Sigmoid colon (tissue), 7 donors: ENCODE results near the gene PACS1. TPM values are rescaled to one million over a fixed set of nuclear protein-coding genes. Genes with fewer than 3 reads are reported as not detected.

Source experiments
- DNase-seq: peaks from one replicate; pipeline ENCODE4 v3.0.0-alpha.2; 2019
- H3K27ac ChIP-seq, 4 donors: fragments of 200-600 bp; sonication (generic); one replicate each; pipeline ENCODE4 v1.5.1; 2016 to 2019; ENCODE audit warnings: mild to moderate bottlenecking in 1 of 4
- H3K27me3 ChIP-seq, 3 donors: fragments of 200-600 bp; sonication (generic); one replicate each; pipeline ENCODE4 v1.5.1; 2019; ENCODE audit warnings: mild to moderate bottlenecking in 1 of 3
- H3K36me3 ChIP-seq, 4 donors: fragments of 200-600 bp; sonication (generic); one replicate each; pipeline ENCODE4 v1.5.1; 2016 to 2019
- H3K4me1 ChIP-seq, 4 donors: fragments of 200-600 bp; sonication (generic); one replicate each; pipeline ENCODE4 v1.5.1; 2017 to 2019
- H3K4me3 ChIP-seq, 4 donors: fragments of 200-600 bp; sonication (generic); one replicate each; pipeline ENCODE4 v1.5.1; 2017 to 2019; ENCODE audit warnings: mild to moderate bottlenecking in 2 of 4, moderate library complexity in 1 of 4
- H3K9me3 ChIP-seq, 4 donors: fragments of 200-600 bp in 3 of 4; sonication (generic) in 3 of 4; one replicate each; pipeline versions ENCODE4 v1.5.1 to v1.6.1; 2013 to 2019
- CTCF ChIP-seq, 4 experiments: fragments of 450-650 bp in 3 of 4; fragments of 200-600 bp in 1 of 4; IDR thresholded peaks; one replicate each; pipeline ENCODE4 v1.5.1; 2016 to 2019; ENCODE audit warnings: antibody characterized with exemption in 4 of 4, mild to moderate bottlenecking in 3 of 4, moderate library complexity in 2 of 4
- EP300 ChIP-seq, 4 donors: sonication (generic); formaldehyde crosslinking; IDR thresholded peaks; one replicate each; pipeline ENCODE4 v1.6.1; 2017; ENCODE audit warnings: antibody characterized with exemption in 4 of 4
- POLR2A ChIP-seq, 2 donors: fragments of 450-650 bp; IDR thresholded peaks; one replicate each; pipeline ENCODE4 v1.6.1; 2016; ENCODE audit warnings: antibody characterized with exemption in 2 of 2, mild to moderate bottlenecking in 2 of 2, moderate library complexity in 2 of 2
- POLR2AphosphoS5 ChIP-seq, 4 donors: sonication (generic); formaldehyde crosslinking; IDR thresholded peaks; one replicate each; pipeline ENCODE4 v1.6.1; 2017; ENCODE audit warnings: antibody characterized with exemption in 4 of 4
- WGBS, 2 donors: extraction: QIAGEN DNeasy Blood & Tissue Kit; methylation state at CpG; one replicate each; pipeline ENCODE4 v1.1.7; 2013; 5-methylcytosine and 5-hydroxymethylcytosine counted together
- intact Hi-C: fragments of 100-400 bp; cut with DNase I; formaldehyde crosslinking; loops from one replicate; pipeline ENCODE4 v1.15.1; 2023
- polyA plus RNA-seq, 3 donors: library from polyadenylated mRNA; stranded (reverse); fragments of 200-250 nt; gene quantifications; one replicate each; pipeline ENCODE4 v1.2.3, GENCODE V29; 2013
- total RNA-seq, 4 donors: library from RNA; depleted of rRNA; stranded (reverse); fragments of >200 nt; gene quantifications; one replicate each; pipeline ENCODE4 v1.1.0, GENCODE V29; 2016
- donor health status: healthy with polysubstance abuse.
- donor health status: Bipolar disorder and iron deficiency.
- donor health status: healthy.

The PACS1 gene
- total and polyA plus RNA-seq, 7 donors = 2.1 to 75.9 (median 22.8) TPM

GRCh38 chr11:66239998-66240780 is 170.1 kb downstream of the PACS1 start:
- no peak overlapping the region for H3K27ac ChIP-seq
- H3K36me3 ChIP-seq = peaks cover 0 to 83% (median 30%) of the 10 kb centered on the region in 4 donors

GRCh38 chr11:66240781-66241136 is 170.7 kb downstream of the PACS1 start:
- Histone ChIP-seq H3K4me1 (no peaks in the 10 kb centered on the region), H3K27ac (no peak overlapping the region), H3K9me3 (no peaks in the 10 kb centered on the region), H3K27me3 (no peaks in the 10 kb centered on the region), H3K4me3 (no peak overlapping the region), H3K36me3 (peaks cover 0 to 78% (median 24%) of the 10 kb centered on the region in 4 donors)
- 89 to 91% methylated on average over 9 of the region's 9 CpGs for WGBS, 2 donors
- no peak for DNase-seq
- no peak for TF ChIP-seq EP300 (IDR thresholded peaks at IDR 0.05)
- TF ChIP-seq CTCF (IDR thresholded peaks at IDR 0.05) = no peak
- no peak for TF ChIP-seq POLR2AphosphoS5 (IDR thresholded peaks at IDR 0.05)
- TF ChIP-seq POLR2A (IDR thresholded peaks at IDR 0.05) = no peak
- intact Hi-C loops = no loop called here

More at GRCh38 chr11:66239998-66240780, 170.1 kb downstream of the PACS1 start:
- WGBS, 2 donors = 88 to 92% methylated on average over 25 of the region's 25 CpGs
- Histone ChIP-seq H3K4me1 (no peaks in the 10 kb centered on the region), H3K4me3 (no peak overlapping the region), H3K9me3 (no peaks in the 10 kb centered on the region), H3K27me3 (no peaks in the 10 kb centered on the region)
- intact Hi-C loops = no loop called here
- TF ChIP-seq POLR2AphosphoS5 (IDR thresholded peaks at IDR 0.05) (no peak), EP300 (IDR thresholded peaks at IDR 0.05) (no peak), POLR2A (IDR thresholded peaks at IDR 0.05) (no peak)
- DNase-seq = no peak

GRCh38 chr11:66242095-66242765 is 172.2 kb downstream of the PACS1 start:
- no peak for TF ChIP-seq CTCF (IDR thresholded peaks at IDR 0.05)
- TF ChIP-seq EP300 (IDR thresholded peaks at IDR 0.05) = no peak
- TF ChIP-seq POLR2A (IDR thresholded peaks at IDR 0.05) = no peak
- TF ChIP-seq POLR2AphosphoS5 (IDR thresholded peaks at IDR 0.05) = no peak
- Histone ChIP-seq H3K4me3 (no peak overlapping the region), H3K9me3 (no peaks in the 10 kb centered on the region), H3K27ac (no peak overlapping the region), H3K4me1 (no peaks in the 10 kb centered on the region), H3K36me3 (peaks cover 0 to 67% (median 20%) of the 10 kb centered on the region in 4 donors), H3K27me3 (no peaks in the 10 kb centered on the region)
- intact Hi-C loops = no loop called here
- WGBS, 2 donors = 72 to 90% methylated on average over 14 of the region's 14 CpGs
- no peak for DNase-seq

- TF ChIP-seq CTCF (IDR thresholded peaks at IDR 0.05) (no peak), POLR2A (IDR thresholded peaks at IDR 0.05) (no peak), POLR2AphosphoS5 (IDR thresholded peaks at IDR 0.05) (no peak), EP300 (IDR thresholded peaks at IDR 0.05) (no peak)
- H3K4me1 ChIP-seq = no peaks in the 10 kb centered on the region
- H3K9me3 ChIP-seq = no peaks in the 10 kb centered on the region
- WGBS, 2 donors = 71 to 88% methylated on average over 13 of the region's 13 CpGs
- H3K27ac ChIP-seq = no peak overlapping the region
- intact Hi-C loops = no loop called here
- no peak overlapping the region for H3K4me3 ChIP-seq
- peaks cover 0 to 55% (median 20%) of the 10 kb centered on the region in 4 donors for H3K36me3 ChIP-seq
- DNase-seq = no peak
- H3K27me3 ChIP-seq = no peaks in the 10 kb centered on the region
Measured at GRCh38 chr11:66243782-66244535, 173.9 kb downstream of the PACS1 start.

- Histone ChIP-seq H3K27me3 (no peaks in the 10 kb centered on the region), H3K36me3 (peaks cover 0 to 22% (median 5%) of the 10 kb centered on the region in 4 donors), H3K4me3 (no peak overlapping the region), H3K4me1 (no peaks in the 10 kb centered on the region), H3K27ac (no peak overlapping the region), H3K9me3 (no peaks in the 10 kb centered on the region)
- TF ChIP-seq POLR2A (IDR thresholded peaks at IDR 0.05) = no peak
- no peak for TF ChIP-seq EP300 (IDR thresholded peaks at IDR 0.05)
- TF ChIP-seq CTCF (IDR thresholded peaks at IDR 0.05) = no peak
- TF ChIP-seq POLR2AphosphoS5 (IDR thresholded peaks at IDR 0.05) = no peak
- 93 to 95% methylated on average over 4 of the region's 4 CpGs for WGBS, 2 donors
- intact Hi-C loops = no loop called here
- DNase-seq = no peak
Measured at GRCh38 chr11:66247295-66247694, 177.2 kb downstream of the PACS1 start.
